ENCODE data around the gene RSPRY1.

Gene RSPRY1

DNA sequence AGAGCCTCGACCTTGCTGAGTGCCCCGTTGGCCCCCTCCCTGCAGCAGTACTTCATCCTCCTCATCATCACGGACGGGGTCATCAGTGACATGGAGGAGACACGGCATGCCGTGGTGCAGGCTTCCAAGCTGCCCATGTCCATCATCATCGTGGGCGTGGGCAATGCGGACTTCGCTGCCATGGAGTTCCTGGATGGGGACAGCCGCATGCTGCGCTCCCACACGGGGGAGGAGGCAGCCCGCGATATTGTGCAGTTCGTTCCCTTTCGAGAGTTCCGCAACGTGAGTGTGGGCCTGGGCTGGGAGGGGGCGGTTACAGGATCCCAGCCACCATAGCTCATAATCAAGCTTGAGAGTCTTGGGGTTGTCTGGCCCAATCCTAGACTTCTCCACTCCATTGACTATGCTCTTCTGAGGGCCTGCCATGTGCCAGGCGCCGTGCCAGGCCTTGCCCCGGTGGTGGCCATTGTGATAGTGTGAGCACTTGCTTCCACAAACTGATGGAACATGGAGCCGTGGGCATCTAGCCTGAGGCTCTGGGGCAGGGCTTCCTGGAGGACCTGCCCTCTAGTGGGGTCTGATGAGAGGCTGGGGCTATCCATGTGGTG, 40.0 kb upstream of the RSPRY1 start:
- in situ Hi-C loops (cut with HindIII; ENCODE audit: low pct_unique_long_range_greater_than_20kb, low sequenced_read_pairs): no loop called here
- TF ChIP-seq JUND (IDR thresholded peaks at IDR 0.05; ENCODE audit: low read depth): no peak
- no peak for DNase-seq (ENCODE audit: low read depth in 1 of 2, low spot score in 1 of 2)

DNA sequence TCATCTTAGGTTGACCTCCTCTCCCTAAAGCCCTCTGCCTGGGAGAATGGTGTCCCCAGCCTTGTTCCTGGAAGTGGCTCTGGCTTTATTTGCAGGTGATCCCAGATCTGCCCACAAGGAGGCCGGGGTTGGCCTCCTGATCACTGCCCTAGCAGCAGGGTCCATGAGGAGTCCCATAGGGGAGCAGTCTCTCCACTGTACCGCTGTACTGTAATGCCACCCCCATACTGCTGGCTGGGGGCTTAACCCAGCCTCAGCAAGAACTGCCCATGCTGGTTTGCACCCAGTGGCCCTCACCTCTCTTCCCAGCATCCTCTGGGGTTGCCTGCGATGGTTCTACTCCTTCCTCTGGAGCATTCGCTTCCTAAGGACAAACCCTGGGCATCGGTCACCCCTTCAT, 39.4 kb upstream of the RSPRY1 start:
- in situ Hi-C loops (cut with HindIII; ENCODE audit: low pct_unique_long_range_greater_than_20kb, low sequenced_read_pairs): no loop called here
- no peak for TF ChIP-seq JUND (IDR thresholded peaks at IDR 0.05; ENCODE audit: low read depth)
- no peak for DNase-seq (ENCODE audit: low read depth in 1 of 2, low spot score in 1 of 2)

- in situ Hi-C loops (cut with HindIII; ENCODE audit: low pct_unique_long_range_greater_than_20kb, low sequenced_read_pairs): no loop called here
- no peak for DNase-seq (ENCODE audit: low read depth in 1 of 2, low spot score in 1 of 2)
- no peak for TF ChIP-seq JUND (IDR thresholded peaks at IDR 0.05; ENCODE audit: low read depth)
These were observed 38.5 kb upstream of the RSPRY1 start for GRCh38 chr16:57147381-57148221.

DNA sequence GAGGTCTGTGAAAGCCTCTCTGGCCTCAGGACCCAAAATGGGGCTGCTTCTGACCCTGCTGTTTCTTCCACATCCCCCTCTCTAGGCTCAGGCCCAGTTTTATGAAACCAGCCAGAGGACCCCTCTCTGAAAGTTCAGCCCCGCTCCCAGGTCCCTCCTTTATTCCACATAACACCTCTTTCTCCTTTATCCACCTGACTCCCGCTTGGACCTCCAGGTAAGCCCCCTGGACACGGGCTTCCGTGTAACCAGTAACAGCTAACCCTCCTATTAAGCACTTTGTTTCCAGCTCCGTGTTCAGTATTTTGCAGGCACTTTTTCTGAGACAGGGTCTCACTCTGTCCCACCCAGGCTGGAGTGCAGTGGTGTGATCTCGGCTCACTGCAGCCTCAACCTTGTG, 37.6 kb upstream of the RSPRY1 start:
- no peak for TF ChIP-seq JUND (IDR thresholded peaks at IDR 0.05; ENCODE audit: low read depth)
- in situ Hi-C loops (cut with HindIII; ENCODE audit: low pct_unique_long_range_greater_than_20kb, low sequenced_read_pairs): no loop called here
- no peak for DNase-seq (ENCODE audit: low read depth in 1 of 2, low spot score in 1 of 2)

DNA sequence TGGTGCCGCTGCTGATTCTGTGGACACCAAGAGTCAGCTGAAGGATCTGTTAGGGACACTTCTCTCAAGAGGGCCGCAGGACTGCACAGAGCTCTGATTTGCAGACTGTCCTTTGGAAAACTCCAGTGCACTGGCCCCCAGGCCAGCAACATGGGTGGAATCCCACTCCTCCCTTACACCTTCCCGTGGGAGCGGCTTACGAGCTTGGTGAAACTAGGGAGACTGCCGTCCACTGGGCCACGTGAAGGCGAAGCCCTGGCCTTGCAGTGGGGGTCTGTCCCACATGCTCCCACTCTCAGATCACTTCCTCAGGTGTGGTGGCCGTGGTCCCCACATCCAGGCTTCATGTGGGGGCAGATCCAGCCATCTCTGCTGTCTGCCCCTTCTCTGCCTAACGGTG, 36.7 kb upstream of the RSPRY1 start:
- no peak for TF ChIP-seq JUND (IDR thresholded peaks at IDR 0.05; ENCODE audit: low read depth)
- in situ Hi-C loops (cut with HindIII; ENCODE audit: low pct_unique_long_range_greater_than_20kb, low sequenced_read_pairs): no loop called here
- no peak for DNase-seq (ENCODE audit: low read depth in 1 of 2, low spot score in 1 of 2)

DNA sequence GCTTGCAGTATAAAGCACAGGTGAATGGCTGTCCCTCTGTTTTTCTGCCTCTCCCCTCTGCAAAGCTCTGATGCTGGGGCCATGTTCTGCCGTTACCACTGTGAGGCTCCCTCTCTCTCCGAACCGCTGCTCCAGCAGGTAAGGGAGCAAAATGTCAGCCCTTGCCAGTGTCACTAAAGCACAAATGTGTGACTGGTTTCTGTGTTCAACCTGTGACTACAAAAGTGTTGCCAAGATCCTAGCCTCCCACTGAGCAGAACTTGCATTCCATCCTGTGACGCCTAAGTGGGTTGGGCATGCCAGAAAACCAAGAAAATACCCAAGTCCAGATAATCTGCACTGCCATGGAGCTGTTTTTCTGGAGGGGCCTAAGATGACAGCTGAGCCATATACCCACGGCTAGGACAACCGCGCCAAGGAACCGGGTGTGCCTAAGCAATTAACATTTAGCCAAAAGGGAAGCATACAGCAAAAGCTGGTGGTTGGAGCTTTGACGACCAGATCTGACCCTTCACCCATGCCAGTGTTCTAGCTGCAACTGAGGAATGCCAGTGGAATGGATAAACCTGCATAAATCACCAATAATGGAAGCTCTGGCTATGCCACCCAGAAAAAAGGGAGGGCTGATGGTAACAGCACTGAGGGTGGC, 35.3 kb upstream of the RSPRY1 start:
- in situ Hi-C loops (cut with HindIII; ENCODE audit: low pct_unique_long_range_greater_than_20kb, low sequenced_read_pairs): no loop called here
- no peak for DNase-seq (ENCODE audit: low read depth in 1 of 2, low spot score in 1 of 2)
- no peak for TF ChIP-seq JUND (IDR thresholded peaks at IDR 0.05; ENCODE audit: low read depth)

- no peak for DNase-seq (ENCODE audit: low read depth in 1 of 2, low spot score in 1 of 2)
- no peak for TF ChIP-seq JUND (IDR thresholded peaks at IDR 0.05; ENCODE audit: low read depth)
- in situ Hi-C loops (cut with HindIII; ENCODE audit: low pct_unique_long_range_greater_than_20kb, low sequenced_read_pairs): no loop called here
These were observed 34.8 kb upstream of the RSPRY1 start for GRCh38 chr16:57151369-57151768.

DNA sequence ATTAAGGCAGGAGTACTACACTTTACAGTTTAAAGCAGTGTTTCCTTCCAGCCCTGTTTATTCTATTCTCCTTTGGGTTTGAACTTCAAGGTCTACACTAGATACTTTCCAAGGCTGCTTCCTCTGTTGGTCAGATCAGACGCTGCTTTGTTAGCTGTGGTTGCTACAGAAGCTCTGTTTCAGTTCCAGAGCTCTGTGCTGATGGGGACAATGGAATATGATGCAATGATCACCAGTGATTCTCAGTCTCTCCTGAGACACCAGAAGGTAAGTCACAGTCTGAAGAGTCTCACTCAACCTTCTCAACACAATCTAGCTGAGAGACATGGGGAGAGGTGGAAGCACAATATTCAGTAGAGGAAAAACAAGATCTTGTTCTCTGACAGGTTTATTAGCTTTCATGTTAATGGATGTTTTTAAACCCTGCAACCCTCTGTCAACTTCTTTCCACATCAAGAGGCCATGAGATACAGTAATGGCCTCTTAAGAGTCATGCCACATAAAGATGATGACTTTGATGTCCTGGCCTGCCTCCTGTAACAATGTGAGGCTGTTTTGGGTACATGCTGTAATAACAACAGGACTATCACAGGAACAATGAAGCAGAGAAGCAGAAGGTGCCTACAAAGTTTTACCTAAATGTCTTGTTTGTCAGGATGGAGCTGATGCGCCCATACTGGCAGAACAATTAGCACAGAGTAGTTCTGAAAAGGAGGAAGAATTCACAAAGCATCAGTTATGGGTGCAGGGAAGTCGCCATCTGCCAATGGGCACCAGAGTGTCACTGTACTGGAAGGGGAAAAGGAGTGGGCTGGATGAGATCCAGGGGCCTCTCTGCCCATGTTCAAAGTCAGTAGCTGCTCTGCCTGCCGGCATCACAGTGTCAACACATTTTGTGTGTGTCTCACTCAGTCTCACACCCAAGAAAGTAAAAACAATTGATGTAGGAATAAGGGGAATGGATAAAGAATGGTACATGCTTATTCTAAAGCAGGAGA, 33.7 kb upstream of the RSPRY1 start:
- in situ Hi-C loops (cut with HindIII; ENCODE audit: low pct_unique_long_range_greater_than_20kb, low sequenced_read_pairs): no loop called here
- DNase-seq (ENCODE audit: low read depth in 1 of 2, low spot score in 1 of 2): no peak
- no peak for TF ChIP-seq JUND (IDR thresholded peaks at IDR 0.05; ENCODE audit: low read depth)

DNA sequence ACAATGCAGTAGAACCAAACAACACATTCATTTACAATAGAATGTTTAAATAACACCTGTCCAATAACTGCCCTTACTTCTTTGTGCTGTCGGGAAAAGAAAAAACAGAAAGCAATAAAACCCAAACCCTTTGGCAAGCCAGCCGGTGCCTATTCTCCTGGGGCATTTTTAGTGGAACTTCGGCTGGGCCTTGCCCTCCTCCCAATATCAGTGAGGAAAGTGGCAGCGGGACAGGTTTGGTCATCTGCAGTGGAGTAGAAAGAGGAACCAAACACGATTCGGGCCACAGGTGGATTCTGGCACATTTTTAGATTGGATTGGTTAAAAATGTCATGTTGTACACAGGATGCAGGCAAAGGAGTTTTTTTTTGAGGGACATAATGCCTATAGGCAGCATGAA, 32.3 kb upstream of the RSPRY1 start:
- in situ Hi-C loops (cut with HindIII; ENCODE audit: low pct_unique_long_range_greater_than_20kb, low sequenced_read_pairs): no loop called here
- TF ChIP-seq JUND (IDR thresholded peaks at IDR 0.05; ENCODE audit: low read depth): no peak
- DNase-seq (ENCODE audit: low read depth in 1 of 2, low spot score in 1 of 2): no peak

DNA sequence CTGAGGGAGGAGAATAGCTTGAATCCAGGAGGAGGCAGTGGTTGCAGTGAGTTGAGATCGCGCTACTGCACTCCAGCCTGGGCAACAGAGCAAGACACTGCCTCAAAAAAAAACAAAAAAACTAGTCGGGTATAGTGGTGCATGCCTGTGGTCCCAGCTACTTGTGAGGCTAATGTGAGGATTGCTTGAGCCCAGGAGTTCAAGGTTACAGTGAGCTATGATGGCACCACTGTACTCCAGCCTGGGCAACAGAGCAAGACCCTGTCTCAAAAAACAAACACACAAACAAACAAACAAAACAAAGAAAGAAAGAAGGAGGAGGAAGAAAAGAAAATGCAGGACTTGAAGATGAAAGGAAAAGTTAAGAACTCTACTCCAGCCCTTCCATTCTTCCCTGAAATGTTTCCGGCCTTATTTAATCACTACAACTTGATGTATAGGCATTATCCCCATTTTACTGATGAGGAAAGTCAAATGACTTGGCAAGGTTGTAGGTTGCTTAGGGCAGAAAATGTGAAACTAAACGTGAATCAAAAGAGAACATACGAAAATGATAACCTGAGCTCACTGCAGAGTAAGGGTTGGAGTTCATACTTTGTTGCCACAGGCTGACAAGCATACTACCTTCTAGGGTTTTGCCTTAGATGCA, 30.3 kb upstream of the RSPRY1 start:
- no peak for TF ChIP-seq JUND (IDR thresholded peaks at IDR 0.05; ENCODE audit: low read depth)
- DNase-seq (ENCODE audit: low read depth in 1 of 2, low spot score in 1 of 2): no peak
- in situ Hi-C loops (cut with HindIII; ENCODE audit: low pct_unique_long_range_greater_than_20kb, low sequenced_read_pairs): no loop called here

DNA sequence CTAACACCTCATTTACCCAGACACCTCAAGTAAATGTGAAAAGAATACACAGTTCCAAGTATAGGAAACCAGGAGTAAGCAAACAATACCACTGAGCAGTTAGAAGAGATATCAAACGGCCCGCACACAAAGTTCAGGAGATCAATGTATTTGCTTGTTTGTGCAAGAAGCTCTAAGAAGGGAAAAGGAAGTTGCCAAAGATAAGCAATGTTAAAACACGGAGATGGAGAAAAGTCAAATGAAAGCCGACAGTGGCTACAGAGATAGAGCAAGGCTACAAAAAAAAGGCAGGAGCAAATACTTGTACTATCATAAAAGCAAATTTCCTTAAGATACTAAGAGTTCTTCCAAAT, 29.8 kb upstream of the RSPRY1 start:
- in situ Hi-C loops (cut with HindIII; ENCODE audit: low pct_unique_long_range_greater_than_20kb, low sequenced_read_pairs): no loop called here
- TF ChIP-seq JUND (IDR thresholded peaks at IDR 0.05; ENCODE audit: low read depth): no peak
- DNase-seq (ENCODE audit: low read depth in 1 of 2, low spot score in 1 of 2): no peak

- no peak for TF ChIP-seq JUND (IDR thresholded peaks at IDR 0.05; ENCODE audit: low read depth)
These were observed 28.6 kb upstream of the RSPRY1 start for GRCh38 chr16:57157533-57157932.

More at GRCh38 chr16:57157533-57157932, 28.6 kb upstream of the RSPRY1 start:
- no peak for DNase-seq (ENCODE audit: low read depth in 1 of 2, low spot score in 1 of 2)
- in situ Hi-C loops (cut with HindIII; ENCODE audit: low pct_unique_long_range_greater_than_20kb, low sequenced_read_pairs): no loop called here
